ENCODE data around the gene GNG2.

The GNG2 gene

DNA sequence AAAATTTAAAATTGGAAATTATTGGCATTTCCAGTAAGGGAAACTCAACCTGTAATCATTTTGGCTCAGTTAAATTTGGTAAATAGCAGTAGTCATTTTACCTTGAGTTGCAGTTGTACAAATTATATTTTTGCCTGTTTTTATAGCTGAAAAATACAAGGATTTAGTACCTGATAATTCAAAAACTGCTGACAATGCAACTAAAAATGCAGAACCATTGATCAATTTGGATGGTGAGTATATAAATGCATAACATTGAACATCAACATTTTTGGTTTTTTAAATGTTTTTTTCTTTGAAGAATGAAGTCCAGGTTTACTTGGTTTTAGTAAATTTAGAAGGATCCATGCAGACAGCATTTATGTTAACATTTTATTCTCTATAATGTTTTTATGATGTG is 137.9 kb downstream of the GNG2 start:
- no peak for DNase-seq (ENCODE audit: low read depth)

DNA sequence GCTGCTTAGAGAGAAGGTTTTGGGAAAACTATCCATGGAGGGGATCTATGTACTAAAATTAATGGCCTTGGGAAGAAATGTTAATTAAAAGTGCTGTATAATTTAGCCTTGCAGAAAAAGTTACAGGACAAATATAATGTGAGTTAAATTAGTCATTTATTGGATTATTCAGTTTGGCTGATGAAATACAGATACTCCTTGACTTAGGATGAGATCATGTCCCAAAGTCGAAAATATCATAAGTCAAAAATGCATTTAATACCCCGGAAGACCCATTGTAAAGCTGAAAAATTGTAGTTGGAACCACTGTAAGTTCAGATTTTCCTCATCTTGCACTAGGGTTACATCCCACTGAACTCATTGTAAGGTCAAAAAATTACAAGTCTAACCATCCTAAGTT is 138.7 kb downstream of the GNG2 start:
- DNase-seq (ENCODE audit: low read depth) = no peak

DNA sequence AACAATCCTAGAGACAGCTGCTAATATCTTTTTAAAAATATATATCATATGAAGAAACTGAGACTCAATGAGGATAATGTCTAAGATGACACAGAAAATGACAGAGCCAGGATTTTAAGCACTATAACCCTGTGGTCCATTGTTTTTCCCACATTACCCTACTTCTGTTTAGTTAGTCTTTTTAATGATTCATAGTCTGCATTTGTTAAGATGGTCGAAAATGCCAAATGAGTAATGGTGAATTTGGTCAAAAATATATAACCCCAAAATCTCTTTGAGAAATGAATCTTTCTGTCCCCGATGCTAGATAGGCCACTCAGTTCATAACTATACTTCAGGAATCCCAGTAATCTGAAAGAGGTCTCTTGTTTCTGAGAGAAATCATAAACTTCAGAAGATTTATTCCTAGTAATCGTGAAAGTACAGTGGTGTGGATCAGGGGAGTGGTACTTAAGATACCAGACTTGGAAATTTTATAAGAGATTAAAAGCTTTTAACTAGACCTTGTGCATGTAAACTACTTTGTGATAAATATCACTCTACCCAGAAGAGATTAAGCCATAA is 139.7 kb downstream of the GNG2 start:
- no peak for DNase-seq (ENCODE audit: low read depth)

DNA sequence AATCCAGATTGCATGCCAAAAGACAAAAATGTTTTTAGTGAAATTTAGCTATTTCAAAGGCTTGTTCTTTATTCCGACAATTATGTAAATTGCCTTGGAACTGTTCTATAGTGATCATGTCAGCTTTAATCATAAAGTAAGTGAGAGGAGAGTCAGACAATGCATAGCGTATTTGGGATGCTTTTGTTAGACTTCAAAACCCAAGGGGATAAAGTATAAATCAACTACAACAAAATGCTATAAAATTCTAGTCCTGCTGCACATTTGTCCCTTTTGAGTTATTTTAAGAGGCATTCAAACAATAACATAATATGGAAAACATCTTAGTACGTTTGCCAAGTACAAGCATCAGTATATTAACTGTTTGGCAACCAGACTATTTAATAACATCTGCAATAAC is 140.3 kb downstream of the GNG2 start:
- no peak for DNase-seq (ENCODE audit: low read depth)

DNA sequence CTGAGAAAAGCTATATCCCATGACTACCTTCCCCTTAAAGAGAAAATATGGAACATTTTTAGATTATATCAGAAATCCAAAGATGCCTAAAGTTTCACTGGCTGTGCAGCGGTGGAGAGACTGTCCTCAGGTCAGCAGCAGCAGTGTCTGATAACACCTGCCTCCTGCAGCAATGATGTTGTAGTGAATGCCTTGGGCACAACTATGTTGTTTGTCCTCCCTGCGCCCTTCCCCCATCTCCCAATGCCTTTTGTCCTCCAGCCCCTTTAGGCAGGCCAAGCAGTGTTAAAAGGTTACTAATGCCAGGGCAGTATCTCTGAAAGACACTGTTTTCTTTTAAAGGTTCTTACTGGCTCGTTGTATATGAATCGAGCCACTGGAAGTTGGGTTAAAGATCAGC is 142.1 kb downstream of the GNG2 start:
- no peak for DNase-seq (ENCODE audit: low read depth)

DNA sequence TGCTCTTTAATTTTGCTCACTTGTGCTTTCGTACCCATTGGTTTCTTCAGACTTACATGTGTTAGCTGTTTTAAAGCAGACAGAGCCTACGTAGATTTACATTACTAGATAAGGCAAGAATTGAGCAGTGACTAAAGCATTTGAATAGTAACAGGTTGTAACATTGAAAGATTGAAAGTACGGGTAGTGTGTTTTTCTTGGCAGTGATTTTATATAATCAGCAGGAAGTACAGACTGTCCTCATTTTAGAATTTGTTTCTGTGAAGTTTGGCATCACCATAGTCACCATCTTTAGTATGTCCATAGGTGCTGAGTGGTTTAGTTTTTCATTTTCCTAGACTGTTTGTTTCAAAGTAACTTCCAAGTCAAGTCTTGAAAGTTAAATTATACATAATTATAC is 142.9 kb downstream of the GNG2 start:
- DNase-seq (ENCODE audit: low read depth) = peak; percentile 60

DNA sequence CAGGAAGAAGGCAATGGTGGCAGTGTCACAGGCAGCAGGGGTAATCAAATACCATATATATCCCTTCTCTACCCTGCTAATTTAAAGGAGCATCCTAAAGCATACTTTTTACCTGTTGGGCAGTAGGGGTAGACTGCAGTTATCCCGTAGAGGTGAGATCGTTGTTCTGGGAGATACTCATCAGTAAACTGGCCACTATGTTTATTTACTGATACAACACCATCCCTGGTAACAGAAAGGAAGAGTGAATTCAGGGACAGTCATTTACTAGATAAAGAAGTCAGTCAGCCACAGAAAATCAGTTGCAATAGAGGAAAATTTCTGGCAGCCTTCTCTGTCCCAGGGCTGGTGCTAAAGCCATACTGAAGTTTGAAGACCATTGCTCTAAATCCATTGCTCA is 145.2 kb downstream of the GNG2 start:
- no peak for DNase-seq (ENCODE audit: low read depth)

DNA sequence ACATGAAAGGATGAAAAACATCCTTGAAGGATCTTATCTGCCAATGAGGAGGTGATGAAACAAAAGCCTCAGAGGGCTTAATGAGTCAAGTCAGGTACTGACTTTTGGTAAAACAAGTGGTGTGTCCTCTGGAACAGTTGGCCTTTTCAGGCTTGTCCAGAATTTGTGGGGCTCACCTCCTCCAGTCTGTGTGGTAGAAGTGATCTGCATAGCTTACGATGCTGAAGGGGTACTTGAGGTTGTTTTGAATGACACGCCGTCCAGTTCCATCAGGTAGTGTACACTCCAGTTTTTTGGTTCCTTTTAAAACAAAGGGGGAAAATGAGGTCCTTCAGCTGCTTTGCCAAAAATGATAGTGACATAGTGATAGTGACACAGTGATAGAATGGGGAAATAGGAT is 145.9 kb downstream of the GNG2 start:
- DNase-seq (ENCODE audit: low read depth) = no peak

DNA sequence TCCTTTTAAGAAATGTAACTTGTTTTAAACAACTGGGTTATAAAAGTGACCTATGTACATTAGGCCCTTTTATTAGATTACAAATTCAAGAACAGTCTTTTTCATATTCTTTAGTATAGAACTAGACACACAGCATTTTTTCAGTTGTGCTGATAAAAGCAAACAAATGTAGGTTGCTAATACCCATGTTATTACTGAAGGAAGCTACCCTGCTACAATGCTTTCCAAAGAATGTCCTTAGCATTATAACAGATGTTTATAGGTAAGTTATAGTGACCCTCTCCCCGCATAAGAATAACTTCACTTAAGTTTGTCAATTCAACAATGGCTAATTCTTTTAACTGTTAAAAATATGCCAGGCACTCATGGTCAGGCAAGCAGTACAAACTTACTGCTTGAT is 146.8 kb downstream of the GNG2 start:
- no peak for DNase-seq (ENCODE audit: low read depth)

DNA sequence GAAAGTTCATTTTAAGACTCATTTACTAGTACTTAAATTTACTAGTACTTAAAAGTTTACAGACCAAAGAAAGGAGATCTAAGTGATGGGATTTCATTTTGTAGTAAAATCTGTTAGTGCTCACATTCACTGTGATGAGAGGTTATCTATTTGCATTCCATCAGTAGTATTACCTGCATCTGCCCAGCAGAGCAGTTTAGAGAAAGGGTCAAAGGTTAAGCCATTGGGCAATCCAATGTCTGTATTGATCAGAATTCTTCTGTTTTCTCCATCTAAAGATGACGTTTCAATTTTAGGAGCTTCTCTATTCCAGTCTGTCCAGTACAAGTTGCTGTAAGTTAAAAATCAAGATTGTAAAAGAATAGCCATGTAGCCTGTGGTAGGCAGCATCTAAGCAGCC is 147.2 kb downstream of the GNG2 start:
- DNase-seq (ENCODE audit: low read depth) = no peak

DNA sequence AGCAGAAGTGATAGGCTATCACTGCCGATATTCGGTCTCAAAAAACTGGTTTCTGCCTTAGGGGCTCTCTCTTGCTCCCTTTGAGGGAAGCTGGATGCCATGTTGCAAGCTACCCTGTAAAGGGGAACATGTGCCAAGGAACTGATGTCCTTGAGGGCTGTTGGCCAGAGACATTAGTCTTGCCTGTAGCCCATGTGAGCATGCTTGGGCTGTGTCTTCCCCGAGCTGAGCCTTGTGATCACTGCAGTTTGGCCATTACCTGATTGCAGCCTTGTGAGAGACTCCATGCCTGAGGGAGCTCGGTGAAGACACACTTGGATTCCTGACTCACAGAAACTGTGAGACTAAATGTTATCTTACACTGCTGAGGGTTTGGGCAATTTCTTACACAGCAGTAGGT is 147.7 kb downstream of the GNG2 start:
- DNase-seq (ENCODE audit: low read depth) = no peak

DNA sequence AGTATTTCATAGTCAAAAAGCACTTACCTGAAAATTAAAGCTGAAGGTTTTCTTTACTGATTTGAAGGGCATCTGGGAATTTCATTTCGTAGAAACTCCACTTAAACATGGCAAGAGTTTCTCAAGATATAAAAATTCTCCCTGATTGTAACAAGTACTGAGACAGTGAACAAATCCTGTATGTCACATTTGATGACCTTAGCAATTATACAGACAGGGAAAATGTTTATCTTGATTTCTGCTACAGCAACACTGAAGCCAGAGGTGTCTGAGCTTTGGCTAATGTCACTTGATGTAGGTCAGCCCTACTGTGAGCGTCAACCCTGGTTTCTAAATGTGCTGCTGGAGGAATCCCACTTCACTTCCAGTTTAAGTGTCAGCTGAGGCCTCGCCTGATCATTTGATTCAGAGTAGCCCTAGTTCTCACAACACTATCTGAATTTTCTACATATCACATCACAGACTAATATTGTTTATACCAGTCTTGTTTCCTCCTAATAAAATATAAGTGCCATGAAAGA is 149.8 kb downstream of the GNG2 start:
- DNase-seq (ENCODE audit: low read depth) = no peak

DNA sequence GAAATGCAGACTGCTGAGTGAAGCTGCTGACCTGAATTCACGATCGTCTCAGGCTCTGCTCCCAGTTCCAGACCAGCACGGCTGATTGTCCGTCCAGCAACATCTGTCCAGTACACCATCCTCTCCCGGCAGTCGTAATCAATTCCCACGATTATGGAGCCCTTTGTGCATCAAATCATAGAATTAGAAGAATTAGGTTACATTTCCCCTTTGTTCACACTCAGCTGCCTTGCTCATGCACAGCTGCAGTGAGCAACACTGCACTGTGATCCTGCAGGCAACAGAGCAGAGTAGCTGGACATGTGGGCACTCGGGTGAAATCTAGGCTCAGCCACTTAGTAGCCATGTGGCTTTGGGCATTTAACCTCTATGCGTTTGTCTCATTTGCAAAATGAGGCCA is 151.1 kb downstream of the GNG2 start:
- no peak for DNase-seq (ENCODE audit: low read depth)

DNA sequence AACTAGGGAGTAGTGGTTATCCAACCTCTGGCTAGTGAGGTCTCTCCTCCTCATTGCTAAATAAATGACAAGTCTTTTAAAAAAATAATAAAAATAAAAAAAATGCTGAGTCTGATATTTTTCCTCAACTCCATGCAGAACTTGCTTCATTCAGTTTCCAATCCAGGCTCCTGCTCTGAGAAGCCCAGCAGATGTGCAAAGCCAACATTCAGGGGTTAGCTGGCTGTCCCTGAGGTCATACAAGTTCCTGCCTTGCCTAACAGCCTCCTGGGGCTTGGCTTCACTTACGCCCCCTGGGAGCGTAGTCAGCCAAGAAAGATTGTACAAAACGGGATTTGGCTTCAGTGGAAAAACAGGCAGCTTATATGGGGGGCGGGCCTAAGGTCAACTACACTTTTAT is 152.2 kb downstream of the GNG2 start:
- DNase-seq (ENCODE audit: low read depth) = no peak

DNA sequence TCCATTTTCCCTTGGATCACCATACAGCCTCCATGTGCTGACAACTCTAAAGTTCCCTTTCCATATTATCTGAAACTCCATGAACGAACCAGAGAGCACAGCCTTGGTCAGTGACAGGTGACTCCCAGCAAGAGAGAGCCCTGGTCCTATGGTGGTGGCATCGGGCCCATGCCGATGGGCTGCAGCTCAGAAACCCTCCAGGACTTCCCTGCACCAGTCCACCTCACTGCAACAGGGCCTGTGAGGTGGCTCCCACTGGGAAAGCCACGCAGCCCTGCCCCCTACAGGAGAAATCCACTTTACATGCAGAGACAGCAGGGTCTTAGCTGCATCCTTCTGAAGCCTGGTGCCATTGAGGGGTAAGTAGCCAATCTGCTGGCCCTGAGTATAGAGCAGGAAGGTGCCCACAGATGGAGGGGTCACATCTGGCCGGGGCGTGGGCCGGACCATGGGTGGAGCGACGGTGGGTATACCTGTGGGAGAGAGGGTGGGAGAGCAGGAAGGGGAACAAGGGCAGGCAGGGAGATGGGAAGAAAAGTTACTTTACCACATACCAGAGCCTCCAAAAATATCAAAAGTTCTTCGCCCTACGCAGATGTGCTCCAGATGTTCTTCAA is 153.7 kb downstream of the GNG2 start:
- DNase-seq (ENCODE audit: low read depth) = no peak

DNA sequence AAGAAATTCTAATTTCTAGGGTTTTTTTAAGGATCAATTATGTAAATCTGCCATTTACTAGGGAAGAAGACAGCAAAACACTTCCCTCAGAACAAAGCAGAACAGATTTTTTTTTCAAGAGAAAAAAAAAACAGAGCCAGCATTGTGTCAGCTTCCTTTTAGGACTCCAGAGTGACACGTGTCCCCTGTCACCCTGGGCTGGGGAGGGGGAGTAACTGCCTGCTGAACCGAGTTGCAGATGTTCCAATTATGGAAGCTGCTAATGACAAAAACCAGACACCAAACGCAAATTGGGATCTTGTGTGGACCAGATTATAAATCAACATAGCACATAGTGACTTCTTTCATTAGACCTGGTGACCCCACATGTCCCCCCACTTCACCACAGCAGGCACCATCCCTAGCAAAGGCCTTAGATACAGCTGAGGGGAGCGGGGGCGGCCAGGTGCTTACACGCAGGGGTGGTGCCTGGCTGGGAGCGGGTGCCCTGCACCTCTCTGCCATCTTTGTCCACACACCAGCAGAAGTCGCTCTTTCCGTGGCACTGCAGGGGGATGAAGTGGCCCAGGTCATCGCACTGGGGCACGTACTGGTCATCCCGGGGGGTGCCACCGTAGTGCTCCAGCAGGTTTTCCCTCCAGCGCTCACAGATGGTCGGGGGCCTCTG is 154.3 kb downstream of the GNG2 start:
- DNase-seq (ENCODE audit: low read depth) = no peak

DNA sequence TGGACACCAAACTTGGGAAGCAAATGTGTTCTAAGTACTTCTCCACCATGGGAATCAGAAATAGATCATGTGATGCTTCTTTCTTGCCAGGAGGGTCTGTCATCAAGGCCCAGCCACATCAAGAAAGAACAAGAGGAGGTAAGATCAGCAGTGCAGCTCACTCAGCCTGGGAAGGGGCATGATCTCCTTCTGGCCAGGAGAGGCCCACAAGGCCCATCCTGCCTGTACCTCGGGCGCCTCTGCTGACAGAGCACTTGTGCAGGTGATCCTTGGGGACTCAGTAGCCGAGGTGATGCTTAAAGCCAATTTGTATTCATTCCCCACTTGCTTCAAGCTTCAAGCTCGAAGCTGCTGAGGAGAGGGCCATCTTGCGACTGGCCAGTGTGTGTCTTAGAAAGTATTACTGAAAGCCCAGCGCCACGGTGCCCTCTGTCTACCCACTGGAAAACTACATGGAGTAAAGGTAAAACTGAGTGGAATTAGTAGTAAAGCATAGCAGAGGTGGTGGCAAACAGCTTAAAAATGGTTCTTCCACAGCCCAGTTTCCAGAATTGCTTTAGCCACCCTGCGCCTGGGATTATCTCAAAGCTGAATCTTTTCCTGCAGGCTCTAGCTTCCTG is 155.1 kb downstream of the GNG2 start:
- no peak for DNase-seq (ENCODE audit: low read depth)

DNA sequence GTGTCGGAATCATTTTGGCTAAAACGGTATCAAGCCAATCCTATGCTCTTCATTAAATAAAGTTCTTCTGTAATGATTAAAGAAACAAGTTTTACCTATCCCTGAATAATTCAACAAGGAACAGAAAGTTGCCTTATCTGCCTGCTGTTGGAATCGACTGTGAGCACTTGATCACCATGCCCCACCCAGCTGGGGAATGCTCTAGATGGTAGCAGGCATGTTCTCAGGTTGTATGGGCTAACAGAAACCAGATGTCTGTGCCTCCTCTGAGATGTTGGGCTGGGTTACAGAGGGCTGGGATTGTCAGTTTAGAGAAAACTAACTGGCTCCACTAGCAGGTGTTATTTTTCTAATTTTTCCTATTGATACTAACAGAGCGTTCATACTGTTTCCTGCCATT is 157.8 kb downstream of the GNG2 start:
- DNase-seq (ENCODE audit: low read depth) = no peak

DNA sequence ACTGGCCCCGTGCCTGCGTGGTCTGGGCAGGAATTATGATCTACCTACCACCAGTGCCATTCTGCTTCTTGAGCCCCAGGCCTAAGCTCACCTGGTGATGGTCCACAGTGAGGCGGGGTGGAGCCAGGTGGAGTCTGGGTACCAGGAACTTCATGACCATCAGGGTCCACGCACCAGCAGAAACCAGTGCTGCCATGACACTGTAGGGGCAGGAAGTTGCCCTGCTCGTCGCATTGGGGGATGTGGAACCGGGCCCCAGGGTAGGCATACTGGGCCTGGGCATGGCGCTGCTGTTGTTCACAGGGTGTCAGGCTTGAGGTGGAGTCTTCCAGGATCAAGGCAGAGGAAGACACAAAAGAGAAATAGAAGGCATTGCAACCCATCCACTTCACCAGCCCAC is 158.6 kb downstream of the GNG2 start:
- DNase-seq (ENCODE audit: low read depth) = no peak
